Lower leg skin (tissue), 3 donors: ENCODE data around the gene ISX.

ENCODE experiments used
- POLR2A ChIP-seq, 2 donors: fragments of 450-650 bp; IDR thresholded peaks; one replicate each; pipeline ENCODE4 v1.6.1; 2016 to 2017; ENCODE audit warnings: antibody characterized with exemption in 2 of 2, mild to moderate bottlenecking in 1 of 2, moderate library complexity in 1 of 2
- TF ChIP-seq, protein P1 (sequence below), 3 donors: fragments of 450-650 bp; IDR thresholded peaks; one replicate each; pipeline ENCODE4 v1.5.1; 2016; ENCODE audit warnings: antibody characterized with exemption in 3 of 3, mild to moderate bottlenecking in 3 of 3, moderate library complexity in 2 of 3

GRCh38 chr22:35116817-35117216, 50.9 kb downstream of the ISX start:
- TF ChIP-seq POLR2A (IDR thresholded peaks at IDR 0.05) = no peak
- TF ChIP-seq, protein P1, sequence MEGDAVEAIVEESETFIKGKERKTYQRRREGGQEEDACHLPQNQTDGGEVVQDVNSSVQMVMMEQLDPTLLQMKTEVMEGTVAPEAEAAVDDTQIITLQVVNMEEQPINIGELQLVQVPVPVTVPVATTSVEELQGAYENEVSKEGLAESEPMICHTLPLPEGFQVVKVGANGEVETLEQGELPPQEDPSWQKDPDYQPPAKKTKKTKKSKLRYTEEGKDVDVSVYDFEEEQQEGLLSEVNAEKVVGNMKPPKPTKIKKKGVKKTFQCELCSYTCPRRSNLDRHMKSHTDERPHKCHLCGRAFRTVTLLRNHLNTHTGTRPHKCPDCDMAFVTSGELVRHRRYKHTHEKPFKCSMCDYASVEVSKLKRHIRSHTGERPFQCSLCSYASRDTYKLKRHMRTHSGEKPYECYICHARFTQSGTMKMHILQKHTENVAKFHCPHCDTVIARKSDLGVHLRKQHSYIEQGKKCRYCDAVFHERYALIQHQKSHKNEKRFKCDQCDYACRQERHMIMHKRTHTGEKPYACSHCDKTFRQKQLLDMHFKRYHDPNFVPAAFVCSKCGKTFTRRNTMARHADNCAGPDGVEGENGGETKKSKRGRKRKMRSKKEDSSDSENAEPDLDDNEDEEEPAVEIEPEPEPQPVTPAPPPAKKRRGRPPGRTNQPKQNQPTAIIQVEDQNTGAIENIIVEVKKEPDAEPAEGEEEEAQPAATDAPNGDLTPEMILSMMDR (IDR thresholded peaks at IDR 0.05) = no peak
